ENCODE results near the gene MTURN. TPM values are rescaled to one million over a fixed set of nuclear protein-coding genes. Genes with fewer than 3 reads are reported as not detected.
"Not testable (repeated sequence)": the region's sequence is repeated elsewhere in the genome, so short reads cannot be mapped to it uniquely, and the experiment has no call there.

MTURN gene
- total and polyA plus RNA-seq, 8 donors, result 7.8 to 84.8 (median 33.7) TPM

- Histone ChIP-seq H3K4me3 (no peak overlapping the region), H3K27ac (no peak overlapping the region), H3K4me1 (no peaks in the 10 kb centered on the region), H3K36me3 (no peaks in the 10 kb centered on the region), H3K27me3 (no peaks in the 10 kb centered on the region), H3K9me3 (no peaks in the 10 kb centered on the region)
- no peak for DNase-seq
- TF ChIP-seq EP300 (IDR thresholded peaks at IDR 0.05) (no peak), POLR2AphosphoS5 (IDR thresholded peaks at IDR 0.05) (no peak), POLR2A (IDR thresholded peaks at IDR 0.05) (no peak)
- TF ChIP-seq, protein P1, sequence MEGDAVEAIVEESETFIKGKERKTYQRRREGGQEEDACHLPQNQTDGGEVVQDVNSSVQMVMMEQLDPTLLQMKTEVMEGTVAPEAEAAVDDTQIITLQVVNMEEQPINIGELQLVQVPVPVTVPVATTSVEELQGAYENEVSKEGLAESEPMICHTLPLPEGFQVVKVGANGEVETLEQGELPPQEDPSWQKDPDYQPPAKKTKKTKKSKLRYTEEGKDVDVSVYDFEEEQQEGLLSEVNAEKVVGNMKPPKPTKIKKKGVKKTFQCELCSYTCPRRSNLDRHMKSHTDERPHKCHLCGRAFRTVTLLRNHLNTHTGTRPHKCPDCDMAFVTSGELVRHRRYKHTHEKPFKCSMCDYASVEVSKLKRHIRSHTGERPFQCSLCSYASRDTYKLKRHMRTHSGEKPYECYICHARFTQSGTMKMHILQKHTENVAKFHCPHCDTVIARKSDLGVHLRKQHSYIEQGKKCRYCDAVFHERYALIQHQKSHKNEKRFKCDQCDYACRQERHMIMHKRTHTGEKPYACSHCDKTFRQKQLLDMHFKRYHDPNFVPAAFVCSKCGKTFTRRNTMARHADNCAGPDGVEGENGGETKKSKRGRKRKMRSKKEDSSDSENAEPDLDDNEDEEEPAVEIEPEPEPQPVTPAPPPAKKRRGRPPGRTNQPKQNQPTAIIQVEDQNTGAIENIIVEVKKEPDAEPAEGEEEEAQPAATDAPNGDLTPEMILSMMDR (IDR thresholded peaks at IDR 0.05), result no peak
- intact Hi-C loops (cut with DNase I; ENCODE audit: low total_unique reads), result no loop called here
- WGBS, 5 donors, result 73 to 87% (median 79%) methylated on average over 5 of the region's 5 CpGs
Measured at GRCh38 chr7:30093420-30093952, 41.3 kb upstream of the MTURN start.

DNA sequence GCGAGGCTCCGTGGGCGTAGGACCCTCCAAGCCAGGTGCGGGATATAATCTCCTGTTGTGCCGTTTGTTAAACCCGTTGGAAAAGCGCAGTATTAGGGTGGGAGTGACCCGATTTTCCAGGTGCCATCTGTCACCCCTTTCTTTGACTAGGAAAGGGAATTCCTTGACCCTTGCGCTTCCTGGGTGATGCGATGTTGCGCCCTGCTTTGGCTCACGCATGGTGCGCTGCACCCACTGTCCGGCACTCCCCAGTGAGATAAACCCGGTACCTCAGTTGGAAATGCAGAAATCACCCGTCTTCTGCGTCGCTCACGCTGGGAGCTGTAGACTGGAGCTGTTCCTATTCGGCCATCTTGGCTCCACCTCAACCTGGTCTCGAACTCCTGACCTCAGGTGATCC is 36.2 kb upstream of the MTURN start:
- H3K9me3 ChIP-seq; H3K4me1 ChIP-seq; H3K27me3 ChIP-seq; DNase-seq; intact Hi-C loops (cut with DNase I; ENCODE audit: low total_unique reads); H3K27ac ChIP-seq; H3K4me3 ChIP-seq; H3K36me3 ChIP-seq: not testable (repeated sequence)
- 93 to 97% (median 94%) methylated on average over 21 of the region's 21 CpGs for WGBS, 5 donors

DNA sequence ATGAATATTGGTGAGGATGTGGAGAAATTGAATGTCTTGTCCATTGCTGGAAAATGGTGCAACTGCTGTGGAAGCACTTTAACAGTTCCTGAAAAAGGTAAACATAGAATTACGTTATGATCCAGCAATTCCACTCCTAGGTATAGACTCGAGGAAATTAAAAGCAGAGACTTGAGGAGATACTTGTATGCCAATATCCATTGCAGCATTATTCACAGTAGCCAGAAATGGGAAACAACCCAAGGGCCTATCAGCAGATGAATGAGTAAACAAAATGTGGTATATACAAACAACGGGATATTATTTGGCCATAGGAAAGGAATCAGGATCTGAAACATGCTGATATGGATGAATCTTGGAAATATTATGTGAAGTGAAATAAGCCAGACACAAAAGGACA is 32.5 kb upstream of the MTURN start:
- WGBS, 5 donors, result 37 to 67% (median 48%) methylated on average over 3 of the region's 3 CpGs
- TF ChIP-seq, protein P1 (IDR thresholded peaks at IDR 0.05), result no peak
- TF ChIP-seq POLR2A (IDR thresholded peaks at IDR 0.05), result no peak
- no peak for TF ChIP-seq POLR2AphosphoS5 (IDR thresholded peaks at IDR 0.05)
- no peak for TF ChIP-seq EP300 (IDR thresholded peaks at IDR 0.05)
- H3K27me3 ChIP-seq, result no peaks in the 10 kb centered on the region
- no peak overlapping the region for H3K4me3 ChIP-seq
- intact Hi-C loops (cut with DNase I; ENCODE audit: low total_unique reads), result no loop called here
- no peak overlapping the region for H3K27ac ChIP-seq
- no peaks in the 10 kb centered on the region for H3K36me3 ChIP-seq
- no peak for DNase-seq
- H3K9me3 ChIP-seq, result no peaks in the 10 kb centered on the region
- no peaks in the 10 kb centered on the region for H3K4me1 ChIP-seq

DNA sequence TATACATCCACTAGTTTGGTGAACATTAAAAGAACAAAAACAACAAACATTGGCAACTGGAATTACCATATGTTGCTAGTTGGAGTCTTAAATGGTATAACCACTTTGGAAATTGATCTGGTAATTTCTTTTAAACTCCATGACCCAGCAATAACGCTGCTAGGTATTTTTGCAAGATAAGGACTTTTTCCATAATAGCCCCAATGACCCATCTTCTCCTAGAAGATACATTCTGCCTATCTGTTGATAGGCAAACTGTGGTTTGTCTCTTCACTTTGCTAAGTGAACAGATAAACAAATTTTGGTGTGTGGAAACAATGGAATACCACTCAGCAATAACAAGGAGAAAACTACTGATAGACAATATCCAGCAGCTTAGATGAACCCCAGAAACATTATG is 30.6 kb upstream of the MTURN start:
- 83 to 93% (median 85%) methylated on average over 1 of the region's 1 CpG for WGBS, 5 donors
- H3K4me1 ChIP-seq, result no peaks in the 10 kb centered on the region

DNA sequence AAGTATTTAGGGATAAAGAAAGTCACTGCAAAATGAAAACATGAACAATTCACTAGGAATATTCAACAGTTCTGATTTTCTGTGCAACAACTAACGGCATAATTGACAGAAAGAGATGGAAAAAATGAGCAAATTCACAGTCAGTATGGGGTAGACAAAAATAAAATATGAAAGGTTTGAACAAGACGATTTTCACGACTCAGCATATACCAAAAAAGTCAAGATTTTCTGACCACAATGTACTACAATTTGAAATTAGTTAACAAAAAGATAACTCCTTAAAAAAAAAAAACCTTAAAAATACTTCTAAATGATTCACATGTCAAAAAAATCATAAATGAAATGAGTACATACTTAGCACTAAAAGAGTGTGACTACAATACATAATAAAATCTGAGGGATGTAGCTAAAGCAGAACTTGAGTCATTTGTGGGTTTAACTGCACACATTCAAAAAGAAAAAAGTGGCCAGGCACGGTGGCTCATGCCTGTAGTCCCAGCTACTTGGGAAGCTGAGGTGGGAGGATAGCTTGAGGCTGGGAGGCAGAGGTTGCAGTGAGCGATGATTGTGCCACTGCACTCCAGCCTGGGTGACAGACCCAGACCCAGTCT is 22.6 kb upstream of the MTURN start:
- Histone ChIP-seq H3K4me3 (no peak overlapping the region), H3K27ac (no peak overlapping the region), H3K36me3 (no peaks in the 10 kb centered on the region), H3K27me3 (no peaks in the 10 kb centered on the region), H3K4me1 (no peaks in the 10 kb centered on the region), H3K9me3 (peaks cover 0 to 17% (median 10%) of the 10 kb centered on the region in 4 donors)
- TF ChIP-seq POLR2AphosphoS5 (IDR thresholded peaks at IDR 0.05), result no peak
- TF ChIP-seq, protein P1 (IDR thresholded peaks at IDR 0.05), result no peak
- no peak for TF ChIP-seq POLR2A (IDR thresholded peaks at IDR 0.05)
- no peak for TF ChIP-seq EP300 (IDR thresholded peaks at IDR 0.05)
- no peak for DNase-seq
- intact Hi-C loops (cut with DNase I; ENCODE audit: low total_unique reads), result no loop called here
- 91 to 96% (median 94%) methylated on average over 5 of the region's 5 CpGs for WGBS, 5 donors

More for the DNA sequence above, 30.6 kb upstream of the MTURN start:
- TF ChIP-seq POLR2A (IDR thresholded peaks at IDR 0.05) (no peak), POLR2AphosphoS5 (IDR thresholded peaks at IDR 0.05) (no peak), EP300 (IDR thresholded peaks at IDR 0.05) (no peak)
- intact Hi-C loops (cut with DNase I; ENCODE audit: low total_unique reads), result no loop called here
- no peaks in the 10 kb centered on the region for H3K27me3 ChIP-seq
- H3K36me3 ChIP-seq, result no peaks in the 10 kb centered on the region
- H3K9me3 ChIP-seq, result peaks cover 0 to 6% (median 0%) of the 10 kb centered on the region in 4 donors
- H3K4me3 ChIP-seq, result no peak overlapping the region
- no peak overlapping the region for H3K27ac ChIP-seq
- DNase-seq, result no peak
